ENCODE data around the gene ETV3L. TPM values are rescaled to one million over a fixed set of nuclear protein-coding genes. Genes with fewer than 3 reads are reported as not detected.

The ETV3L gene
- total RNA-seq, 1 donor from 2014 or later: not detected

DNA sequence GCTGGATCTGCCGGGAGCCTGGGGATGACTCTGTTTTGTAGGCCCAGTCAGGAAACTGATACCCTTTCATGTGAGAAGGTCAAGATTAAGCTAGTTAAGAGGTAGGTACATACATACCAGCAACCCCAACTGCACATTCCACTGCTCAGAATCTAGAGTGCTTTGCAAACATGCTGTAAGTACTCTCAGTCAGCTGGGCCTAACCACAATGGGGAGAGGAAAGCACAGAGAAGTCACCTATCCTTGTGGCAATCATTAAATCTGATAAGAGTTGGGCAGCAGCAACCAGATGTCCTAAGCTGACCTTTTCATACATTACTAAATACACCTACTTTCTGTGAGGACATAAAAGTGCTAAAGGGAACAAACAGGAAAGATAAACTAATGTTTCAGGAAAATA, 36.0 kb upstream of the ETV3L start:
- intact Hi-C loops (cut with DNase I): loop anchor here (10.0 kb wide), 1 partner anchor 371 kb away; the partner anchor contains the start of gene PRCC
- peaks cover 5 to 16% of the 10 kb centered on the region in 2 donors for H3K4me1 ChIP-seq
- H3K4me3 ChIP-seq: no peak overlapping the region
- TF ChIP-seq, protein P1, sequence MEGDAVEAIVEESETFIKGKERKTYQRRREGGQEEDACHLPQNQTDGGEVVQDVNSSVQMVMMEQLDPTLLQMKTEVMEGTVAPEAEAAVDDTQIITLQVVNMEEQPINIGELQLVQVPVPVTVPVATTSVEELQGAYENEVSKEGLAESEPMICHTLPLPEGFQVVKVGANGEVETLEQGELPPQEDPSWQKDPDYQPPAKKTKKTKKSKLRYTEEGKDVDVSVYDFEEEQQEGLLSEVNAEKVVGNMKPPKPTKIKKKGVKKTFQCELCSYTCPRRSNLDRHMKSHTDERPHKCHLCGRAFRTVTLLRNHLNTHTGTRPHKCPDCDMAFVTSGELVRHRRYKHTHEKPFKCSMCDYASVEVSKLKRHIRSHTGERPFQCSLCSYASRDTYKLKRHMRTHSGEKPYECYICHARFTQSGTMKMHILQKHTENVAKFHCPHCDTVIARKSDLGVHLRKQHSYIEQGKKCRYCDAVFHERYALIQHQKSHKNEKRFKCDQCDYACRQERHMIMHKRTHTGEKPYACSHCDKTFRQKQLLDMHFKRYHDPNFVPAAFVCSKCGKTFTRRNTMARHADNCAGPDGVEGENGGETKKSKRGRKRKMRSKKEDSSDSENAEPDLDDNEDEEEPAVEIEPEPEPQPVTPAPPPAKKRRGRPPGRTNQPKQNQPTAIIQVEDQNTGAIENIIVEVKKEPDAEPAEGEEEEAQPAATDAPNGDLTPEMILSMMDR (IDR thresholded peaks at IDR 0.05): no peak
- DNase-seq (ENCODE audit: low spot score in 2 of 2): no peak
- peaks cover 50 to 52% of the 10 kb centered on the region in 2 donors for H3K36me3 ChIP-seq
- H3K9me3 ChIP-seq: no peaks in the 10 kb centered on the region
- no peaks in the 10 kb centered on the region for H3K27me3 ChIP-seq
- no peak overlapping the region for H3K27ac ChIP-seq

DNA sequence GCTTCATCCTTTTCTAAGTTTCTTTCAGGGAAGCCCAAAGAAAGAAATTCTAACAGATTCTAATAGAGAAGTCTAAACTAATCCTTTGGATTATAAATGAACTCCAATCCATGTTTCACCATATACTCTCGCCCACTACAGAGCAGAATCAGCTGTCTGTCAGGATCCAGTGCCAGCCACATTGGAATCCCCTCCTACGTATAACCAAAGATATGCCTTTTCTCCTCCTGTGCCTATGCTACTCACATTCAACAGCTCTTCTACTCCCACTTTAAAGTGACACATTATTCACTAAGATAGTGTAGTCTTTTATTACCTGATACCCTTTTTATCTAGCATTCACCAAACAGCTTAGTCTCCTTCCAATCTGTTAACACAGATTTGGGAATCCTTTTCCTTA, 35.5 kb upstream of the ETV3L start:
- H3K4me3 ChIP-seq: no peak overlapping the region
- TF ChIP-seq, protein P1 (IDR thresholded peaks at IDR 0.05): no peak
- H3K4me1 ChIP-seq: peaks cover 5 to 16% of the 10 kb centered on the region in 2 donors
- H3K27me3 ChIP-seq: no peaks in the 10 kb centered on the region
- intact Hi-C loops (cut with DNase I): loop anchor here (10.0 kb wide), 1 partner anchor 370 kb away; the partner anchor contains the start of gene PRCC
- H3K9me3 ChIP-seq: no peaks in the 10 kb centered on the region
- no peak for DNase-seq (ENCODE audit: low spot score in 2 of 2)
- peaks cover 56 to 58% of the 10 kb centered on the region in 2 donors for H3K36me3 ChIP-seq
- H3K27ac ChIP-seq: no peak overlapping the region

DNA sequence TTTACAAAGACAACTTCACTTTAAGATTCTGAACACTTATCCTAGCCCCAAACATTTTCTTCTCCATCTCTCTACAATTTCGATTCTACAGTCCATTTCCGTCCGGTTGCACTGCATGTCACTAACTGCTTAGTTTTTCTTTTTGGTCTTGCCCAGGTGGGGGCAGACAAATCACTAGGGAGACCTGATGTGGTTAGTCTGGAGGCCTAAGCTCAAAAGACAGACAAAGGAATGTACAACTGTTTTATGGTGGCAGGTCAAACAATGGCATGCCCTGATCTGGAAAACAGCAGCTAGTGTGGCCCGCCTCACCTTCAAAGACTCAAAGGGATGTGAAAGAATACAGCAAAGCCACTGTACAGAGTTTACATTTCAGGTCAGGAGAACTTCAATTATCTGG, 34.8 kb upstream of the ETV3L start:
- intact Hi-C loops (cut with DNase I): loop anchor here (10.0 kb wide), 1 partner anchor 370 kb away; the partner anchor contains the start of gene PRCC
- no peak overlapping the region for H3K27ac ChIP-seq
- peaks cover 5 to 16% of the 10 kb centered on the region in 2 donors for H3K4me1 ChIP-seq
- peaks cover 62% of the 10 kb centered on the region in 2 donors for H3K36me3 ChIP-seq
- no peaks in the 10 kb centered on the region for H3K27me3 ChIP-seq
- no peak overlapping the region for H3K4me3 ChIP-seq
- no peak for DNase-seq (ENCODE audit: low spot score in 2 of 2)
- no peaks in the 10 kb centered on the region for H3K9me3 ChIP-seq
- TF ChIP-seq, protein P1 (IDR thresholded peaks at IDR 0.05): no peak

DNA sequence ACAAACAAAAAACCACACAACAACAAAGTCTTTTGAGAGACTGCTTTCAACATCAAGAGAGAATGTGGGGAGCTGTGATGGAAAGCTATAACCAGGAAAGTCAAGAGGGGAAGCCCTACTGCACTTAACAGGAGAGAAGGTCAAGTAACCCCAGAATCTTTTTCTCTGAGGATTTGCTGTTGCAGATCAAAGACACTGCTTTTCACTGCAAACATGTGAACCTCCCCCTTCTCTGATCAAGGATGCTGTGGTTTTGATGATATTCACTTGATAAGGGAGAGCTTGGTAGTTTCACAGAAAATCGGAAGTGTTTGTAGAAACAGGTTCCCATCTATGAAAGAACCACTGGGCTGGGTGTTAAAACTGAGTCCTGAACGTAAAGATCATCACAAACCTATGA, 33.8 kb upstream of the ETV3L start:
- no peak for DNase-seq (ENCODE audit: low spot score in 2 of 2)
- H3K36me3 ChIP-seq: peaks cover 64 to 70% of the 10 kb centered on the region in 2 donors
- intact Hi-C loops (cut with DNase I): loop anchor here (10.0 kb wide), 1 partner anchor 369 kb away; the partner anchor contains the start of gene PRCC

DNA sequence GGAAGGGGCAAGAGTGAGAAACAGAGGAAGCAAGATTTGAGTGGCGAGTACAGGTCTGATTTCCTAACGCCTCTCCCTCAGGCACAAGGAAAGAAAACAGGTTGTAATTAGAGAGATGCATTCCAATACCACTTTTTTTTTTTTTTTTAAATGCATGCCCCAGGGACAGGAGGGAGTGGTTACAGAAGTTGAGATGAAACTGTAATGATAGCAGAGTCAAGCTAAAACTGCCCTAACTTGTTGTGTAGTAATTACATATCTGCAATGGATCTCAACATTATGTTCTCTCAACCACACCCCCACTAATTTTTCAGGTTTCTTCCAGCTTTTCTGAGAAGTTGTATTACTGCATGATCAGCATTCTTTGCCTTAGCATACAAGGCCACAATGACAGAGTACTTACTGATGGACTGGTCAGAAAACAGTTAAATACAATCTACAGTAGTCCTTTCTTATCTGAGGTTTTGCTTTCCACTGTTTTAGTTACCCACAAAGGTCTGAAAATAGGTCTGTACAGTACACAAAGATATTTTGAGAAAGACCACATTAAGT, 33.1 kb upstream of the ETV3L start:
- no peak for DNase-seq (ENCODE audit: low spot score in 2 of 2)
- Histone ChIP-seq H3K27ac (no peak overlapping the region), H3K4me3 (no peak overlapping the region), H3K9me3 (no peaks in the 10 kb centered on the region), H3K4me1 (peaks cover 5 to 13% of the 10 kb centered on the region in 2 donors), H3K36me3 (peaks cover 69 to 77% of the 10 kb centered on the region in 2 donors), H3K27me3 (no peaks in the 10 kb centered on the region)
- intact Hi-C loops (cut with DNase I): loop anchor here (10.0 kb wide), 1 partner anchor 368 kb away; the partner anchor contains the start of gene PRCC
- TF ChIP-seq, protein P1 (IDR thresholded peaks at IDR 0.05): no peak

More for the DNA sequence above, 33.8 kb upstream of the ETV3L start:
- Histone ChIP-seq H3K27me3 (no peaks in the 10 kb centered on the region), H3K4me3 (no peak overlapping the region), H3K27ac (no peak overlapping the region), H3K4me1 (peaks cover 5 to 13% of the 10 kb centered on the region in 2 donors), H3K9me3 (no peaks in the 10 kb centered on the region)
- TF ChIP-seq, protein P1 (IDR thresholded peaks at IDR 0.05): no peak
